NOMO-1 treated with dmso at 0.1 percent for 144 hours (cell line): ENCODE results near the gene SPPL3.
"Not testable (repeated sequence)": the region's sequence is repeated elsewhere in the genome, so short reads cannot be mapped to it uniquely, and the experiment has no call there.

Experiments
- DNase-seq: peaks from one replicate; lab custom pipeline; 2025; ENCODE audit not compliant: unreplicated experiment; lab: John Stamatoyannopoulos, UW

Gene SPPL3

GRCh38 chr12:120845696-120846095 lies 58.5 kb downstream of the SPPL3 start:
- DNase-seq = no peak

- no peak for DNase-seq
Observed at GRCh38 chr12:120844768-120845449, 59.2 kb downstream of the SPPL3 start.

GRCh38 chr12:120844297-120844696 lies 59.9 kb downstream of the SPPL3 start:
- DNase-seq = no peak

- DNase-seq = no peak
Observed at GRCh38 chr12:120843472-120843871, 60.7 kb downstream of the SPPL3 start.

- no peak for DNase-seq
Observed at GRCh38 chr12:120842595-120842994, 61.6 kb downstream of the SPPL3 start.

- DNase-seq = no peak
Observed at GRCh38 chr12:120841525-120841924, 62.6 kb downstream of the SPPL3 start.

GRCh38 chr12:120839503-120839902 lies 64.7 kb downstream of the SPPL3 start:
- no peak for DNase-seq

GRCh38 chr12:120838629-120839383 lies 65.4 kb downstream of the SPPL3 start:
- DNase-seq = not testable (repeated sequence)

GRCh38 chr12:120836114-120836684 lies 68.0 kb downstream of the SPPL3 start:
- DNase-seq = no peak

GRCh38 chr12:120835657-120836056 lies 68.5 kb downstream of the SPPL3 start:
- DNase-seq = no peak

GRCh38 chr12:120835304-120835612 lies 68.9 kb downstream of the SPPL3 start:
- DNase-seq = no peak

- DNase-seq = no peak
Observed at GRCh38 chr12:120834489-120835303, 69.5 kb downstream of the SPPL3 start.

GRCh38 chr12:120833849-120834248 lies 70.3 kb downstream of the SPPL3 start:
- no peak for DNase-seq

GRCh38 chr12:120832737-120833136 lies 71.4 kb downstream of the SPPL3 start:
- no peak for DNase-seq

GRCh38 chr12:120831648-120832267 lies 72.4 kb downstream of the SPPL3 start:
- DNase-seq = no peak

- no peak for DNase-seq
Observed at GRCh38 chr12:120830966-120831365, 73.2 kb downstream of the SPPL3 start.

- no peak for DNase-seq
Observed at GRCh38 chr12:120830052-120830940, 73.9 kb downstream of the SPPL3 start.

- DNase-seq = no peak
Observed at GRCh38 chr12:120826335-120826734, 77.8 kb downstream of the SPPL3 start.

- DNase-seq = no peak
Observed at GRCh38 chr12:120825337-120825736, 78.8 kb downstream of the SPPL3 start.

GRCh38 chr12:120822832-120823503 lies 81.2 kb downstream of the SPPL3 start:
- DNase-seq = no peak
